HEK293 (cell line): ENCODE data around the gene SENP8.

Experiments
- ATF2 ChIP-seq: fragments of 450-650 bp; formaldehyde crosslinking; IDR thresholded peaks from 2 replicates; pipeline ENCODE4 v1.5.1; 2016; ENCODE audit warnings: missing biosample characterization, missing genetic modification characterization, low read depth
- CTCF ChIP-seq: fragments of 450-650 bp; formaldehyde crosslinking; IDR thresholded peaks from 2 replicates; pipeline ENCODE4 v1.5.1; 2016; ENCODE audit warnings: missing biosample characterization, missing genetic modification characterization
- KLF10 ChIP-seq: fragments of 450-650 bp; IDR thresholded peaks from 2 replicates; pipeline ENCODE4 v1.5.1; 2018; ENCODE audit warnings: missing biosample characterization, mild to moderate bottlenecking, missing genetic modification characterization
- TRIM28 ChIP-seq: IDR thresholded peaks from 2 replicates; pipeline ENCODE4 v1.6.1; 2011; ENCODE audit warnings: low read length, control low read depth, borderline replicate concordance
- ZFP37 ChIP-seq: fragments of 450-650 bp; formaldehyde crosslinking; IDR thresholded peaks from 2 replicates; pipeline ENCODE4 v1.5.1; 2016; ENCODE audit warnings: missing biosample characterization, missing genetic modification characterization
- ZNF133 ChIP-seq: fragments of 450-650 bp; formaldehyde crosslinking; IDR thresholded peaks from 2 replicates; pipeline ENCODE4 v1.5.1; 2016; ENCODE audit warnings: missing biosample characterization, missing genetic modification characterization
- ZNF184 ChIP-seq: fragments of 450-650 bp; IDR thresholded peaks from 2 replicates; pipeline ENCODE4 v1.5.1; 2018; ENCODE audit warnings: missing biosample characterization, mild to moderate bottlenecking, missing genetic modification characterization
- ZNF776 ChIP-seq: fragments of 450-650 bp; formaldehyde crosslinking; IDR thresholded peaks from 2 replicates; pipeline ENCODE4 v1.5.0; 2017; ENCODE audit warnings: missing biosample characterization, missing genetic modification characterization, borderline replicate concordance
- TF ChIP-seq, protein P1 (sequence below): fragments of 450-650 bp; formaldehyde crosslinking; IDR thresholded peaks from 2 replicates; pipeline ENCODE4 v1.5.1; 2016; ENCODE audit warnings: missing biosample characterization, missing genetic modification characterization
- TF ChIP-seq, protein P2 (sequence below): IDR thresholded peaks from 2 replicates; pipeline ENCODE4 v1.6.1; 2011; ENCODE audit warnings: mild to moderate bottlenecking, low read depth, low read length, borderline replicate concordance
- TF ChIP-seq, protein P3 (sequence below): fragments of 450-650 bp; formaldehyde crosslinking; IDR thresholded peaks from 2 replicates; pipeline ENCODE4 v1.5.0; 2017; ENCODE audit warnings: missing biosample characterization, missing genetic modification characterization, borderline replicate concordance
- TF ChIP-seq, protein P4 (sequence below): fragments of 450-650 bp; formaldehyde crosslinking; IDR thresholded peaks from 2 replicates; pipeline ENCODE4 v1.5.1; 2016; ENCODE audit warnings: missing biosample characterization, missing genetic modification characterization

DNA sequence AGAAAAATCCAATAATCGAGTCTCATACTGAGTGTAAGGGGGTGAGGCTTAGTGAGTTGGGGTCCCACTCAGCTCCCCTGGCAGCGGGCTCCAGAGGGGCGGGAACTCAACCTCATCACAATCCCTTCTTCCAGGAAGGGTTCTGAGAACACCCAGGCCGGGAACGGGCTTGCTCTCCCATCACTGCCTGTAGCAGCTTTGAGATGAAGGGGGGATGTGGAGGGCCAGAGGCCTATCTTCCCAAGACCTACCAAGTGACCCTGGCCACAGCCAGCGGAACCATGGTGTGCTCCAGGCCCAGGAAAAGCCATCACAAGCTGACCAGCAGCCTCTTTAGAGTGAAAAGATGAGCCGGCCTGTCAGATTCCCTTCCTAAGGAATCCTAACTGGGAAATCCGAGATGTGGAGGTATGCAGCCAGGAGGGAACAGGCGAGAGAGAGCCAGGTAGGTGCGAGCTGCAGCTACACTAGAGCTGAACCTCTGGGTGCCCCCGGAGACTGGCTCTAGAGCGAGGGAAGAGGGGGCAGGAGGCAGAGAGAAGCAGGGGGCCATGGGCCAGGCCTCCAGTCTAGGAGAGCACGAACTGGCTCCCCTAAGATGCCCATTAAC is 60.9 kb downstream of the SENP8 start:
- TF ChIP-seq CTCF (tag by site-specific recombination) (no peak), ZNF133 (tag by site-specific recombination) (no peak), TRIM28 (no peak), KLF10 (tag by site-specific recombination) (no peak), ZNF776 (tag by site-specific recombination) (no peak), ZFP37 (tag by site-specific recombination) (no peak), ZNF184 (tag by site-specific recombination) (no peak), ATF2 (no peak)
- TF ChIP-seq, protein P1, sequence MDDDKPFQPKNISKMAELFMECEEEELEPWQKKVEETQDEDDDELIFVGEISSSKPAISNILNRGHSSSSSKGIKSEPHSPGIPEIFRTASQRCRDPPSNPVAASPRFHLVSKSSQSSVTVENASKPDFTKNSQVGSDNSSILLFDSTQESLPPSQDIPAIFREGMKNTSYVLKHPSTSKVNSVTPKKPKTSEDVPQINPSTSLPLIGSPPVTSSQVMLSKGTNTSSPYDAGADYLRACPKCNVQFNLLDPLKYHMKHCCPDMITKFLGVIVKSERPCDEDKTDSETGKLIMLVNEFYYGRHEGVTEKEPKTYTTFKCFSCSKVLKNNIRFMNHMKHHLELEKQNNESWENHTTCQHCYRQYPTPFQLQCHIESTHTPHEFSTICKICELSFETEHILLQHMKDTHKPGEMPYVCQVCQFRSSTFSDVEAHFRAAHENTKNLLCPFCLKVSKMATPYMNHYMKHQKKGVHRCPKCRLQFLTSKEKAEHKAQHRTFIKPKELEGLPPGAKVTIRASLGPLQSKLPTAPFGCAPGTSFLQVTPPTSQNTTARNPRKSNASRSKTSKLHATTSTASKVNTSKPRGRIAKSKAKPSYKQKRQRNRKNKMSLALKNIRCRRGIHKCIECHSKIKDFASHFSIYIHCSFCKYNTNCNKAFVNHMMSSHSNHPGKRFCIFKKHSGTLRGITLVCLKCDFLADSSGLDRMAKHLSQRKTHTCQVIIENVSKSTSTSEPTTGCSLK (tag by site-specific recombination) = no peak
- TF ChIP-seq, protein P2, sequence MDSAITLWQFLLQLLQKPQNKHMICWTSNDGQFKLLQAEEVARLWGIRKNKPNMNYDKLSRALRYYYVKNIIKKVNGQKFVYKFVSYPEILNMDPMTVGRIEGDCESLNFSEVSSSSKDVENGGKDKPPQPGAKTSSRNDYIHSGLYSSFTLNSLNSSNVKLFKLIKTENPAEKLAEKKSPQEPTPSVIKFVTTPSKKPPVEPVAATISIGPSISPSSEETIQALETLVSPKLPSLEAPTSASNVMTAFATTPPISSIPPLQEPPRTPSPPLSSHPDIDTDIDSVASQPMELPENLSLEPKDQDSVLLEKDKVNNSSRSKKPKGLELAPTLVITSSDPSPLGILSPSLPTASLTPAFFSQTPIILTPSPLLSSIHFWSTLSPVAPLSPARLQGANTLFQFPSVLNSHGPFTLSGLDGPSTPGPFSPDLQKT = no peak
- TF ChIP-seq, protein P3, sequence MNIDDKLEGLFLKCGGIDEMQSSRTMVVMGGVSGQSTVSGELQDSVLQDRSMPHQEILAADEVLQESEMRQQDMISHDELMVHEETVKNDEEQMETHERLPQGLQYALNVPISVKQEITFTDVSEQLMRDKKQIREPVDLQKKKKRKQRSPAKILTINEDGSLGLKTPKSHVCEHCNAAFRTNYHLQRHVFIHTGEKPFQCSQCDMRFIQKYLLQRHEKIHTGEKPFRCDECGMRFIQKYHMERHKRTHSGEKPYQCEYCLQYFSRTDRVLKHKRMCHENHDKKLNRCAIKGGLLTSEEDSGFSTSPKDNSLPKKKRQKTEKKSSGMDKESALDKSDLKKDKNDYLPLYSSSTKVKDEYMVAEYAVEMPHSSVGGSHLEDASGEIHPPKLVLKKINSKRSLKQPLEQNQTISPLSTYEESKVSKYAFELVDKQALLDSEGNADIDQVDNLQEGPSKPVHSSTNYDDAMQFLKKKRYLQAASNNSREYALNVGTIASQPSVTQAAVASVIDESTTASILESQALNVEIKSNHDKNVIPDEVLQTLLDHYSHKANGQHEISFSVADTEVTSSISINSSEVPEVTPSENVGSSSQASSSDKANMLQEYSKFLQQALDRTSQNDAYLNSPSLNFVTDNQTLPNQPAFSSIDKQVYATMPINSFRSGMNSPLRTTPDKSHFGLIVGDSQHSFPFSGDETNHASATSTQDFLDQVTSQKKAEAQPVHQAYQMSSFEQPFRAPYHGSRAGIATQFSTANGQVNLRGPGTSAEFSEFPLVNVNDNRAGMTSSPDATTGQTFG = no peak
- TF ChIP-seq, protein P4, sequence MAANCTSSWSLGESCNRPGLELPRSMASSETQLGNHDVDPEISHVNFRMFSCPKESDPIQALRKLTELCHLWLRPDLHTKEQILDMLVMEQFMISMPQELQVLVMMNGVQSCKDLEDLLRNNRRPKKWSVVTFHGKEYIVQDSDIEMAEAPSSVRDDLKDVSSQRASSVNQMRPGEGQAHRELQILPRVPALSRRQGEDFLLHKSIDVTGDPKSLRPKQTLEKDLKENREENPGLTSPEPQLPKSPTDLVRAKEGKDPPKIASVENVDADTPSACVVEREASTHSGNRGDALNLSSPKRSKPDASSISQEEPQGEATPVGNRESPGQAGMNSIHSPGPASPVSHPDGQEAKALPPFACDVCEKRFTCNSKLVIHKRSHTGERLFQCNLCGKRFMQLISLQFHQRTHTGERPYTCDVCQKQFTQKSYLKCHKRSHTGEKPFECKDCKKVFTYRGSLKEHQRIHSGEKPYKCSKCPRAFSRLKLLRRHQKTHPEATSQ = no peak
